CD4-positive, alpha-beta memory T cell (primary cell): ENCODE data around the gene RSPH1. TPM values are rescaled to one million over a fixed set of nuclear protein-coding genes. Genes with fewer than 3 reads are reported as not detected.

Experiments used
- CTCF ChIA-PET: fragments of 350-600 bp; sonication (Branson Sonifier 250); formaldehyde crosslinking; loops from one replicate; lab custom pipeline; 2021; ENCODE audit warnings: inconsistent platforms; ENCODE audit not compliant: partially characterized antibody; lab: Charles Lee
- POLR2A ChIA-PET: fragments of 350-600 bp; sonication (Branson Sonifier 250); formaldehyde crosslinking; loops from one replicate; lab custom pipeline; 2021; ENCODE audit not compliant: partially characterized antibody; lab: Charles Lee
- DNase-seq, 5 donors: peaks; one replicate each; pipeline versions ENCODE4 v3.0.0 to v3.0.0-alpha.2; 2020 to 2022; ENCODE audit warnings: mixed read lengths in 1 of 5
- H3K27ac ChIP-seq: one replicate; pipeline ENCODE4 v1.7.0; 2013; ENCODE audit warnings: low read depth, low read length
- H3K27me3 ChIP-seq: 2 replicates; pipeline ENCODE4 v1.7.0; 2013; ENCODE audit warnings: mild to moderate bottlenecking, low read length, moderate library complexity; ENCODE audit not compliant: insufficient read depth
- H3K36me3 ChIP-seq: 2 replicates; pipeline ENCODE4 v1.7.0; 2013; ENCODE audit warnings: mild to moderate bottlenecking, low read length, moderate library complexity; ENCODE audit not compliant: insufficient read depth
- H3K4me1 ChIP-seq: 2 replicates; pipeline ENCODE4 v1.7.0; 2013; ENCODE audit warnings: mild to moderate bottlenecking, low read length, moderate library complexity; ENCODE audit not compliant: insufficient read depth
- H3K4me3 ChIP-seq, 2 donors: one replicate each; pipeline ENCODE4 v1.7.0; 2013; ENCODE audit warnings: low read length in 2 of 2, mild to moderate bottlenecking in 1 of 2
- H3K9me3 ChIP-seq, 2 donors: one replicate each; pipeline ENCODE4 v1.7.0; 2013; ENCODE audit warnings: low read length in 2 of 2, control low read depth in 1 of 2; ENCODE audit not compliant: control insufficient read depth in 1 of 2
- H3K27ac Mint-ChIP-seq, 7 donors: one replicate each; pipeline ENCODE4 v1.8.0; 2020 to 2021; ENCODE audit warnings: mixed read lengths in 7 of 7, mild to moderate bottlenecking in 6 of 7, inconsistent platforms in 3 of 7, moderate library complexity in 3 of 7
- H3K27me3 Mint-ChIP-seq, 2 donors: one replicate each; pipeline ENCODE4 v1.8.0; 2020 to 2021; ENCODE audit warnings: mixed read lengths in 2 of 2
- H3K36me3 Mint-ChIP-seq, 2 donors: one replicate each; pipeline ENCODE4 v1.8.0; 2020 to 2021; ENCODE audit warnings: mixed read lengths in 2 of 2, inconsistent platforms in 1 of 2, mild to moderate bottlenecking in 1 of 2
- H3K4me1 Mint-ChIP-seq, 4 donors: one replicate each; pipeline ENCODE4 v1.8.0; 2020 to 2021; ENCODE audit warnings: mixed read lengths in 4 of 4, mild to moderate bottlenecking in 1 of 4
- H3K4me3 Mint-ChIP-seq, 8 donors: one replicate each; pipeline ENCODE4 v1.8.0; 2020 to 2021; ENCODE audit warnings: mixed read lengths in 8 of 8, mild to moderate bottlenecking in 7 of 8, moderate library complexity in 6 of 8, inconsistent platforms in 3 of 8
- H3K9me3 Mint-ChIP-seq, 8 donors: one replicate each; pipeline ENCODE4 v1.8.0; 2020 to 2021; ENCODE audit warnings: mixed read lengths in 8 of 8, mild to moderate bottlenecking in 5 of 8, inconsistent platforms in 3 of 8, moderate library complexity in 1 of 8
- intact Hi-C: fragments of 100-400 bp; cut with micrococcal nuclease; formaldehyde crosslinking; loops from one replicate; pipeline ENCODE4 v1.15.1; 2023
- polyA plus RNA-seq, 2 donors: library from polyadenylated mRNA; unstranded; fragments of 300-500 nt; fragmentation: Illumina TruSeq; gene quantifications; one replicate each; pipeline ENCODE4 v1.2.3, GENCODE V29; 2021
- total RNA-seq, 2 experiments: library from RNA; stranded (reverse); gene quantifications; one replicate each; pipeline ENCODE4 v1.2.3, GENCODE V29; 2021

Gene RSPH1
- total and polyA plus RNA-seq, 4 experiments from 2014 or later: not detected

DNA sequence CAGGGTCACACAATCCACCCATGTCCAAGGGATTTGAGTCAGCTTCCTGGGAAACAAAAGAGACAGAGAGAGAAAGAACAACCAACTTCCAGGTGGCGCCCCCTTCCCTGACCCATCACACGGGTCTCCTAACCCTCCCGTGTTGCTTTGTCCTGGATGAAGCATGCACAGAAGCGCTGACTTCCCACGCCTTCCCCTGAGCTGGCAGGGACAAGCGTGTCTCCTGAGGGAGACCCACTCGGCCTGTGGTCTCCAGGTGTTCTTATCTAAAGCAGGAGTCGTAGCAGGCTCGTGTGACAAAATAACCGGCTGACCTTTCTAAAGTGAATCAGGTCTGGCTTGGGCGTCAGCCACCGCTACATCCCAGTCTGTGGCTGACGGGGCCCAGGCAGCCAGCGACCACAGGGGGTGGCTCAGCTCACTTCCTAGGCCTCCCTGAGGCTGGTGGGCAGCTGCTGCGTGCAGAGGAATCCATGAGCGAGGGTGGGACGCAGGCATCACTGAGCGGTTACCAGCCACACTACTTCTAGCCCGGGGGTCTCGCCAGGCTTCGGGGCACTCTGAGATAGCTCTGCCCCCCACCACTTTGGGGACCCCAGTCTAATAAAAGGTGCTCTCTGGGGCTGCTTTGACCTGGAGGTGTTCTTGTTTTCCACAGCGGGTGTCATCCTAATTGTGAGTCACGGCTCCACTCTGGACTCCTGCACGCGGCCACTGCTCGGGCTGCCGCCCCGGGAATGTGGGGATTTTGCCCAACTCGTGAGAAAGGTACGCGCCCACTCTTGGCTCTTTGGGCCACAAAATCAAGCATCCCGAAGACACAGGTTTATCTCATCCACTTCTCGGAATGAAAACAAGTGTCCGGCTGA lies 51.9 kb downstream of the RSPH1 start:
- no peak overlapping the region for H3K4me3 ChIP-seq
- H3K9me3 Mint-ChIP-seq: peaks cover 0 to 2% (median 0%) of the 10 kb centered on the region in 8 donors
- no peak overlapping the region for H3K27ac ChIP-seq
- no peaks in the 10 kb centered on the region for H3K9me3 ChIP-seq
- ChIA-PET CTCF (interaction anchor here (2.9 kb wide), 1 partner anchor 107 kb away, joined by 10 read pairs; no protein-coding TSS in a partner anchor), POLR2A (interaction anchor here (0.8 to 1.7 kb wide), 5 partner anchors 12 to 39 kb away, joined by 3 to 4 read pairs (median 3); no protein-coding TSS in a partner anchor)
- no peaks in the 10 kb centered on the region for H3K27me3 Mint-ChIP-seq
- peaks cover 71% of the 10 kb centered on the region for H3K36me3 ChIP-seq
- intact Hi-C loops: no loop called here
- H3K36me3 Mint-ChIP-seq: peaks cover 61 to 91% of the 10 kb centered on the region in 2 donors
- no peak overlapping the region for H3K4me3 Mint-ChIP-seq
- H3K27me3 ChIP-seq: no peaks in the 10 kb centered on the region
- H3K4me1 ChIP-seq: peaks cover 14% of the 10 kb centered on the region
- DNase-seq: no peak
- peaks cover 12 to 43% (median 30%) of the 10 kb centered on the region in 4 donors for H3K4me1 Mint-ChIP-seq
- H3K27ac Mint-ChIP-seq: peak overlapping the region in 3 of 7 donors; percentile 53 to 64 (median 59)

- CTCF ChIA-PET: no interaction called here
- Mint-ChIP-seq H3K36me3 (peaks cover 65 to 97% of the 10 kb centered on the region in 2 donors), H3K27me3 (no peaks in the 10 kb centered on the region), H3K27ac (peak overlapping the region in 3 of 7 donors; percentile 15 to 64 (median 30)), H3K4me3 (no peak overlapping the region), H3K9me3 (peaks cover 0 to 2% (median 0%) of the 10 kb centered on the region in 8 donors), H3K4me1 (peaks cover 15 to 44% (median 33%) of the 10 kb centered on the region in 4 donors)
- Histone ChIP-seq H3K9me3 (no peaks in the 10 kb centered on the region), H3K4me1 (peaks cover 19% of the 10 kb centered on the region), H3K27me3 (no peaks in the 10 kb centered on the region), H3K4me3 (no peak overlapping the region), H3K27ac (no peak overlapping the region), H3K36me3 (peaks cover 77% of the 10 kb centered on the region)
- POLR2A ChIA-PET: interaction anchor here (0.8 to 1.4 kb wide), 3 partner anchors 11 to 62 kb away, joined by 3 to 4 read pairs (median 3); no protein-coding TSS in a partner anchor
- DNase-seq: no peak
- intact Hi-C loops: no loop called here
Observed at GRCh38 chr21:42443181-42443785, 52.7 kb downstream of the RSPH1 start.

DNA sequence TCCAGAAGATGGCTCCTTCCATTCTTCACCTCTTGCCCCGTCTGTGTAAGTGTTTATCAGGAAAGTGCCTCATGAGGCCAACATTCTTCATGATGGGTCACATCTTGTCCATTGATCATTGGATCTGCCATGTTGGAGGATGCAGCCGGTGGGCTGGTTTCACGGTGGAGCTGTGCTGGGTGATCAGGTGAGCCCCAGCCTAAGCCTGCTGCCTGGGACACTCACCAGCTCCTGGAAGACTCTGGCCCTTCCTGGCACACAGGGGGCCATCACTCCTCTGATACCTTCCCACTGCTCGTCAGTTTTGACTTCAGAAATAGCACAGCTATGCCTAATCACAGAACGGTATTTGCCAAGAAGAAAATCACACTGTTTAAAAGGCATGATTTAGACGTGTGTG lies 54.1 kb downstream of the RSPH1 start:
- no peaks in the 10 kb centered on the region for H3K9me3 Mint-ChIP-seq
- intact Hi-C loops: loop anchor here (2.0 kb wide), 1 partner anchor 17 kb away; no protein-coding TSS in a partner anchor

GRCh38 chr21:42440187-42440792 lies 55.7 kb downstream of the RSPH1 start:
- intact Hi-C loops: loop anchor here (2.0 kb wide), 1 partner anchor 15 kb away; no protein-coding TSS in a partner anchor
- H3K9me3 ChIP-seq: no peaks in the 10 kb centered on the region
- Mint-ChIP-seq H3K9me3 (no peaks in the 10 kb centered on the region), H3K27me3 (no peaks in the 10 kb centered on the region), H3K27ac (peak overlapping the region; percentile 60 to 93 (median 69)), H3K4me1 (peaks cover 16 to 42% (median 30%) of the 10 kb centered on the region in 4 donors), H3K36me3 (peaks cover 70 to 94% of the 10 kb centered on the region in 2 donors), H3K4me3 (no peak overlapping the region)
- peaks cover 26% of the 10 kb centered on the region for H3K4me1 ChIP-seq
- DNase-seq: no peak
- no peak overlapping the region for H3K27ac ChIP-seq
- no peaks in the 10 kb centered on the region for H3K27me3 ChIP-seq
- ChIA-PET CTCF (interaction anchor here (1.4 kb wide), 1 partner anchor 10 kb away, joined by 3 read pairs; no protein-coding TSS in a partner anchor), POLR2A (interaction anchor here (2.0 kb wide), 1 partner anchor 14 kb away, joined by 7 read pairs; no protein-coding TSS in a partner anchor)
- H3K4me3 ChIP-seq: no peak overlapping the region
- peaks cover 85% of the 10 kb centered on the region for H3K36me3 ChIP-seq

More for the DNA sequence above, 54.1 kb downstream of the RSPH1 start:
- ChIA-PET POLR2A (interaction anchor here (1.1 to 2.0 kb wide), 4 partner anchors 16 to 103 kb away, joined by 3 to 9 read pairs (median 6); partner anchors contain the start of gene UBASH3A), CTCF (no interaction called here)
- DNase-seq: no peak
- no peak overlapping the region for H3K27ac ChIP-seq
- H3K4me3 ChIP-seq: no peak overlapping the region
- peaks cover 16 to 45% (median 32%) of the 10 kb centered on the region in 4 donors for H3K4me1 Mint-ChIP-seq
- H3K36me3 ChIP-seq: peaks cover 77% of the 10 kb centered on the region
- H3K36me3 Mint-ChIP-seq: peaks cover 68 to 96% of the 10 kb centered on the region in 2 donors
- no peaks in the 10 kb centered on the region for H3K27me3 ChIP-seq
- no peaks in the 10 kb centered on the region for H3K27me3 Mint-ChIP-seq
- H3K4me3 Mint-ChIP-seq: no peak overlapping the region
- H3K27ac Mint-ChIP-seq: peak overlapping the region; percentile 8 to 71 (median 46)
- no peaks in the 10 kb centered on the region for H3K9me3 ChIP-seq
- H3K4me1 ChIP-seq: peaks cover 19% of the 10 kb centered on the region

DNA sequence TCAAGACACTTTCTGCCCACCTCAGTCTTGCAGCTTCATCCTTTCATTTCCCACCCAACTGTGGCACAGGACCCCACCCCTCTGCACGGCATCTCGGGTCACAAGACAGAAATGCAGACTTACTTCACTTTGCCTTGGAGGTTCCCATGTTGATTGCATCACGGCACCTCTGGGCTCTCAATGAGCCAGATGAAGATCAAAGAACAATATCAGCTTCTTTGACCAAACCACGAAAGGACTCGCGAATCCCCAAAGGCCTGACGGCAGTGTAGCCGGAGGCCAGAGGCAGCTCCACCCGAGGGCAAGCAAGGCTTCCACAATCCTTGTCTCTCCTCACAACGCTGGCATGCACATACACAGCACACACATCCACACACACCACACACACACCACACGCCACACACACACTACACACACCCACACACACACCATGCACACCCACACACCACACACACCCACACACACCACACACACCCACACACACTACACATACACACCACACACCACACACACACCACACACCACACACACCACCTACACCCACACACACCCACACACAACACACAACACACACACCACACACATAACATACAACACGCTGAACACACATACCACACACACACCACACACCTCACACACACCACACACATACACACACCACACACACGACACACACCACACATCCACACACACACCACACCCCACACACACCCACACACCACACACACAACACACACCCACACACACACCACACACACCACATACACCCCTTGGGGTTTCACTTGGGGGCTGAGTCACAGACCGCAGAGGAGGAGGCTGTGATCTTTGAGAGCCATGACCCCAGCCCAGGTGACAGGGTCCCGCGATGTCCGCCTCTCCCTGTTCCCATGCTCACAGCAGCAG lies 56.5 kb downstream of the RSPH1 start:
- Mint-ChIP-seq H3K4me1 (peaks cover 16 to 50% (median 35%) of the 10 kb centered on the region in 4 donors), H3K27ac (peak overlapping the region; percentile 56 to 93 (median 69)), H3K36me3 (peaks cover 70 to 94% of the 10 kb centered on the region in 2 donors)

More for the DNA sequence above, 56.5 kb downstream of the RSPH1 start:
- CTCF ChIA-PET: no interaction called here
- DNase-seq: peak in 1 of 5 donors; percentile 51
- peaks cover 85% of the 10 kb centered on the region for H3K36me3 ChIP-seq
- H3K27me3 ChIP-seq: no peaks in the 10 kb centered on the region
- Mint-ChIP-seq H3K27me3 (no peaks in the 10 kb centered on the region), H3K9me3 (no peaks in the 10 kb centered on the region), H3K4me3 (peak overlapping the region in 5 of 8 donors; percentile 9 to 67 (median 42))
- no peak overlapping the region for H3K4me3 ChIP-seq
- intact Hi-C loops: loop anchor here (2.0 kb wide), 1 partner anchor 15 kb away; no protein-coding TSS in a partner anchor
- H3K27ac ChIP-seq: no peak overlapping the region
- POLR2A ChIA-PET: interaction anchor here (0.9 to 1.4 kb wide), 3 partner anchors 14 to 36 kb away, joined by 3 to 12 read pairs (median 6); partner anchors contain the start of gene UBASH3A
- H3K9me3 ChIP-seq: no peaks in the 10 kb centered on the region
- peaks cover 32% of the 10 kb centered on the region for H3K4me1 ChIP-seq
